Myocyte (in vitro differentiated cells): ENCODE results near the gene STAM. TPM values are rescaled to one million over a fixed set of nuclear protein-coding genes. Genes with fewer than 3 reads are reported as not detected.

ENCODE experiments used
- DNase-seq: peaks from one replicate; pipeline ENCODE4 v3.0.0-alpha.2; 2012; ENCODE audit warnings: low read depth
- total RNA-seq: library from RNA; depleted of rRNA; stranded (reverse); fragments of >200 nt; gene quantifications from 2 replicates; pipeline ENCODE4 v1.2.3, GENCODE V29; 2014

The STAM gene
- total RNA-seq, 1 donor from 2014 or later, result 77.6 TPM

GRCh38 chr10:17758200-17758599 is 114.2 kb downstream of the STAM start:
- DNase-seq, result no peak

- no peak for DNase-seq
Measured at GRCh38 chr10:17758896-17759295, 114.9 kb downstream of the STAM start.

GRCh38 chr10:17764142-17764541 is 120.2 kb downstream of the STAM start:
- no peak for DNase-seq

- no peak for DNase-seq
Measured at GRCh38 chr10:17765602-17766001, 121.7 kb downstream of the STAM start.

Other genes starting within 250 kb of the STAM start
- 0.47 TPM in 1 of 2 replicates, not detected in the other for gene ST8SIA6, start 189.6 kb upstream of the STAM start, total RNA-seq
- gene HACD1, start 26.8 kb upstream of the STAM start, total RNA-seq, result 123 and 217 TPM in 2 replicates
- 0.13 and 0.31 TPM in 2 replicates for gene TMEM236, start 108.0 kb downstream of the STAM start, total RNA-seq
- gene MRC1, start 165.2 kb downstream of the STAM start, total RNA-seq, result 0.05 TPM in 2 replicates